Activated naive CD8-positive, alpha-beta T cell (primary cell): Measurements from ENCODE around the gene TSHR.
"Not testable (repeated sequence)": the region's sequence is repeated elsewhere in the genome, so short reads cannot be mapped to it uniquely, and the experiment has no call there.

Experiments
- H3K27ac Mint-ChIP-seq: one replicate; pipeline ENCODE4 v1.8.0; 2021; ENCODE audit warnings: mixed read lengths
- H3K27me3 Mint-ChIP-seq: one replicate; pipeline ENCODE4 v1.8.0; 2021; ENCODE audit warnings: mixed read lengths
- H3K36me3 Mint-ChIP-seq: one replicate; pipeline ENCODE4 v1.8.0; 2021; ENCODE audit warnings: mixed read lengths
- H3K4me1 Mint-ChIP-seq: one replicate; pipeline ENCODE4 v1.8.0; 2021; ENCODE audit warnings: low read depth, mixed read lengths
- H3K4me3 Mint-ChIP-seq: one replicate; pipeline ENCODE4 v1.8.0; 2021; ENCODE audit warnings: mild to moderate bottlenecking, mixed read lengths
- H3K9me3 Mint-ChIP-seq: one replicate; pipeline ENCODE4 v1.8.0; 2021; ENCODE audit warnings: low read depth, mixed read lengths

TSHR gene

DNA sequence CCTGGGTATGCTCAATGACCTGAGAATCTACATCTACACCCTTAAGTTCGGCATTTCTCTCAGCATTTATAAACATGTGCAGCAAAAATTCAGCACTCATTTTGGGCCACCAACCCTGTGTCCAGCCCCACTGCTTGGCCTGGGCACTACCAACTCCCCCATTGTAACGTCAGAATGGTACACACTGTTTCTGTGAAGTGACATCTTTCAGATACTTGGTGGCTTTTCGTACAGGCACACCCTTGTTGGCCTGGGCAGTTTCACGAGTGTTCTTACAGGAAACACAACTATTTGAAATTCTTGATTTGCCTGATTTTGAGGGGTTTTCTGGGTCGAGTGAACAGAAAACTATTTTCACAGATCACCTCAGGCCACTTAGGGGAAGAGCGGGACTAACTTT lies 46.0 kb downstream of the TSHR start:
- Mint-ChIP-seq H3K9me3 (no peaks in the 10 kb centered on the region), H3K27me3 (peaks cover 15% of the 10 kb centered on the region), H3K36me3 (no peaks in the 10 kb centered on the region), H3K27ac (no peak overlapping the region), H3K4me3 (no peak overlapping the region), H3K4me1 (peaks cover under 1% of the 10 kb centered on the region)

- Mint-ChIP-seq H3K4me1 (no peaks in the 10 kb centered on the region), H3K27ac (no peak overlapping the region), H3K36me3 (no peaks in the 10 kb centered on the region), H3K4me3 (no peak overlapping the region), H3K9me3 (no peaks in the 10 kb centered on the region), H3K27me3 (peaks cover 7% of the 10 kb centered on the region)
Observed at GRCh38 chr14:81004575-81004974, 49.2 kb downstream of the TSHR start.

GRCh38 chr14:81005540-81006228 lies 50.3 kb downstream of the TSHR start:
- Mint-ChIP-seq H3K36me3 (no peaks in the 10 kb centered on the region), H3K27me3 (peaks cover 7% of the 10 kb centered on the region), H3K4me3 (no peak overlapping the region), H3K27ac (no peak overlapping the region), H3K4me1 (no peaks in the 10 kb centered on the region), H3K9me3 (no peaks in the 10 kb centered on the region)

DNA sequence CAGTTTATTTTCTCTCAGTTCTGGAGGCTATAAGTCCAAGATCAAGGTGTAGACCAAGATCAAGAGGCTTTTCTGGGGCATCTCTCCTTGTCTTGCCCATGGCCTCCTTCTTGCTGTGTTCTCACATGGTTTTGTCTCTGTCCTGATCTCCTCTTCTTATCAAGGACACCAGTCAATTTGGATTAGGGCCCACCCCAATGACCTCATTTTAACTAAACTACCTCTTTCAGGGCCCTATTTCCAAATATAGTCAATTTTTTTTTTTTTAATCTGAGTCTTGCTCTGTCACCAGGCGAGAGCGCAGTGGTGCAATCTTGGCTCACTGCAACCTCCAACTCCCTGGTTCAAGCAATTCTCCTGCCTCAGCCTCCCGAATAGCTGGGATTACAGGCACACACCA lies 50.8 kb downstream of the TSHR start:
- H3K4me1 Mint-ChIP-seq = no peaks in the 10 kb centered on the region
- no peak overlapping the region for H3K27ac Mint-ChIP-seq
- H3K9me3 Mint-ChIP-seq = no peaks in the 10 kb centered on the region
- peaks cover 7% of the 10 kb centered on the region for H3K27me3 Mint-ChIP-seq
- no peak overlapping the region for H3K4me3 Mint-ChIP-seq
- H3K36me3 Mint-ChIP-seq = no peaks in the 10 kb centered on the region

DNA sequence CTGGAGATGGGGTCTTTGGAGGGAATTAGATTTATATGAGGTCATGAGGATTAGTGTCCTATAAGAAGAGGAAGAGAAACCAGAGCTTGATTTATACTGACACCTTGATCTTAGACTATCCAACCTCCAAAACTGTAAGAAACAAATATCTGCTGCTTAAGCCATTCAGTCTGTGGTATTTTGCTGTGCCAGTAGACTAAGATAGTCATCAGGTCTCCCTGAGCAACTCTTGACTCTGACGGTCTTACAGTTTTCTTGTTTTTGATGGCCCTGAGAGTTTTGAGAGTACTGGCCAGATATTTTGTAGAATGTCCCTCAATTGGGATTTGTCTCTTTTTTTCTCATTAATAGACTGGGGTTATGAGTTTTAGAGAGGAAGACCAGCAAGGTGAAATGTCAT lies 51.7 kb downstream of the TSHR start:
- H3K4me3 Mint-ChIP-seq = no peak overlapping the region
- H3K9me3 Mint-ChIP-seq = no peaks in the 10 kb centered on the region
- no peaks in the 10 kb centered on the region for H3K4me1 Mint-ChIP-seq
- no peak overlapping the region for H3K27ac Mint-ChIP-seq
- H3K36me3 Mint-ChIP-seq = no peaks in the 10 kb centered on the region
- H3K27me3 Mint-ChIP-seq = peaks cover 4% of the 10 kb centered on the region

DNA sequence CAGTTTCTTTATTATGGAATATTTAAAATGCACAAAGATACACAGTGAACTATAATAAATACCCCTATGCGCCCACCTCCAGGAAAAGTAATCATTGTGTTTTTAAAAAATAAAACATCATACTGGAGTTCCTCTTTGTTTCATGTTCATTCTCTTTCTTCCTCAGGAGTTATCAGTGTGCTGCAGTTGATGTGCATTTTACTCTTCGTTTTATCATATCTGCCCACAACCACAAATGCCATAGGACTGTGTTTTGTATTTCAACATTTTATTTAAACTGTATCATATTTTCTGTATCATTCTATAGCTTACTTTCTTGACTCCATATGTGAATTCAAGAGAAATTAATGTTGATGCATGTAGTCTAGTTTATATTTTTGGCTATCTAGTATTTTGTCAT lies 53.9 kb downstream of the TSHR start:
- no peaks in the 10 kb centered on the region for H3K27me3 Mint-ChIP-seq

GRCh38 chr14:81018251-81018650 lies 62.8 kb downstream of the TSHR start:
- no peaks in the 10 kb centered on the region for H3K36me3 Mint-ChIP-seq
- no peak overlapping the region for H3K27ac Mint-ChIP-seq
- no peaks in the 10 kb centered on the region for H3K9me3 Mint-ChIP-seq
- no peak overlapping the region for H3K4me3 Mint-ChIP-seq
- peaks cover 4% of the 10 kb centered on the region for H3K27me3 Mint-ChIP-seq
- no peaks in the 10 kb centered on the region for H3K4me1 Mint-ChIP-seq

More for the DNA sequence above, 53.9 kb downstream of the TSHR start:
- Mint-ChIP-seq H3K36me3 (no peaks in the 10 kb centered on the region), H3K4me1 (no peaks in the 10 kb centered on the region), H3K4me3 (no peak overlapping the region), H3K9me3 (no peaks in the 10 kb centered on the region), H3K27ac (no peak overlapping the region)

- Mint-ChIP-seq H3K36me3 (no peaks in the 10 kb centered on the region), H3K4me3 (no peak overlapping the region), H3K9me3 (no peaks in the 10 kb centered on the region), H3K27me3 (peaks cover 4% of the 10 kb centered on the region), H3K27ac (no peak overlapping the region), H3K4me1 (no peaks in the 10 kb centered on the region)
Observed at GRCh38 chr14:81018684-81019083, 63.3 kb downstream of the TSHR start.

GRCh38 chr14:81019113-81019512 lies 63.7 kb downstream of the TSHR start:
- H3K4me3 Mint-ChIP-seq, H3K9me3 Mint-ChIP-seq, H3K27ac Mint-ChIP-seq, H3K4me1 Mint-ChIP-seq, H3K36me3 Mint-ChIP-seq, H3K27me3 Mint-ChIP-seq: not testable (repeated sequence)

DNA sequence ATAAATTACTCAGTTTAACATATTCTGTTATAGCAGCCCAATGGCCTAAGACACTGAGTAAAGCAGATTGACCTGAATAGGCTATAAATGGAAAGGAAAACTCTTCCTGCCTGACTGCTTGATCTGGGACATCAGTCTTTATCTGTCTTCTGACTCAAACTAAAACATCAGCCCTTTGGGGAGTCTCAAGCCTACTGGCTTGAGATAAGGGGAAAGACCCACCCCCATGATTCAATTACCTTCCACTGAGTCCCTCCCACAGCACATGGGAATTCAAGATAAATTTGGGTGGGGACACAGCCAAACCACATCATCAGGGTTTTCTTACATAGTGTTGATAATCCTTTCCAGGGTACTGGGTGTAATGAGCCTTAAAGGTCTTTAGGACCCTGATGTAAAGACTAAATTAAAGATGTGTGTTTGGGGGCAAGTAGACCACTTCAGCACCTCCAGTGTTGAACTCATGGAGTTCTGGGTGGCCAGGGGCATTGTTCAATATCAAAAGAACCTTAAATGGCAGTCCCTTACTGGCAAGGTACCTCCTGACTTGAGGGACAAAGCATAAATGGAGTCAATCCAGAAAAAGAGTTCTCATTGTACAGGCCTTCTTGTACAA lies 67.8 kb downstream of the TSHR start:
- H3K4me3 Mint-ChIP-seq = no peak overlapping the region
- peaks cover 2% of the 10 kb centered on the region for H3K9me3 Mint-ChIP-seq
- H3K4me1 Mint-ChIP-seq = no peaks in the 10 kb centered on the region
- no peak overlapping the region for H3K27ac Mint-ChIP-seq
- H3K27me3 Mint-ChIP-seq = no peaks in the 10 kb centered on the region
- H3K36me3 Mint-ChIP-seq = no peaks in the 10 kb centered on the region

DNA sequence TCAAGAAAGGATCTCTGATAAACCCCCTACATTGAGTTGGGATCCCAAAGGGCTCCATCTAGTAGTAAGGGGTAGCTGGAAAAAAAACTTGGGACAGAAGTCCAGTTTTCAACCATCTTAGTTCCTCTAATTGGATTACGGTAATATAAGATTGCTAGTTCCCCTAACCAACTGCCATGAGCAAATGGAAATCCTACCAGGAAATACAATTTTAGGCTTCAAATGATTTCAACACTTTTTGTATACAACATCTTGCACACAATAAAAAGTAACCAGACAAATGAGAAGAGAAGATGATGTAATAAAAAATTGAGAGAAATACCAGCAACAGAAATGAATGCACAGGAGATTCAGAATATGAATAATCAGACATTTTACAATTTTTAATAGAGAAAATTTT lies 73.0 kb downstream of the TSHR start:
- Mint-ChIP-seq H3K4me3 (no peak overlapping the region), H3K36me3 (peaks cover 2% of the 10 kb centered on the region), H3K4me1 (peaks cover 10% of the 10 kb centered on the region), H3K27ac (no peak overlapping the region), H3K9me3 (peaks cover 7% of the 10 kb centered on the region), H3K27me3 (peaks cover 1% of the 10 kb centered on the region)

DNA sequence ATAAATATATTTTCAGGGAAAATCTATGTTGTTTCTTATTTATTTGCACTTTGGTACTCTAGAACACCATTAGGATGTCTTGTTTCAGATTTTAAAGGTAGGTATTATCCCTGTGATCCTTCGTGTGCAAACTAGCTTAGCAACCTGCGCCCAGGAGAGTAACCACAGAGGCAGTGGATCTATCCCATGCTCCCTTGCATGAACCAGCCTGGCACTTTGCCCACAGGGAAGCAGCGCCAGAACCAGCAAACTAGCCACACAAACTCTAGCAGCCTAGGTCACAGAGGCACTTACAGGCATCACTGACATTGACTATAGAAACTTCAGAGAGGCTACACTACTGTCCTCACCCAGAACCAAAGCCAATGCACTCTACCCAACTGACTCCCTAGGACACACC lies 76.1 kb downstream of the TSHR start:
- Mint-ChIP-seq H3K4me1 (peaks cover 10% of the 10 kb centered on the region), H3K9me3 (peaks cover 13% of the 10 kb centered on the region), H3K4me3 (no peak overlapping the region), H3K27me3 (peaks cover 3% of the 10 kb centered on the region), H3K27ac (no peak overlapping the region), H3K36me3 (peaks cover 6% of the 10 kb centered on the region)

GRCh38 chr14:81033698-81034240 lies 78.3 kb downstream of the TSHR start:
- Mint-ChIP-seq H3K4me3 (no peak overlapping the region), H3K36me3 (peaks cover 4% of the 10 kb centered on the region), H3K9me3 (peaks cover 6% of the 10 kb centered on the region), H3K27ac (no peak overlapping the region), H3K4me1 (peaks cover 10% of the 10 kb centered on the region), H3K27me3 (peaks cover 4% of the 10 kb centered on the region)

DNA sequence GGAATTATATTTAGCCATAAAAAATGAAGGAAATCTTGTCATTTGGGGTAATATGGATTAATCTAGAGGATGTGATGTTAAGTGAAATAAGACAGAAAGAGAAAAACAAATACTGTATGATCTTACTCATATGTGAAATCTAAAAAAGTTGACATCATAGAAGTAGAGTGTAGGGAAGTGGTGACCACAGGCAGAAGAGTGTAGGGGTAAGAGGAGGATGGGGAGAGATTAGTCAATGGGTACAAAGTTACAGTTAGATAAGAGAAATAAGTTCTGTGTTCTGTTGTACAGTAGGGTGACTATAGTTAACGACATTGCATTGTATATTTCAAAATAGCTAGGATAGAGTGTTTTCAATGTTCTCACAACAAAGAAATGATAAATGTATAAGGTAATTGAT lies 87.0 kb downstream of the TSHR start:
- Mint-ChIP-seq H3K27ac (no peak overlapping the region), H3K9me3 (peaks cover 9% of the 10 kb centered on the region), H3K36me3 (peaks cover 4% of the 10 kb centered on the region), H3K27me3 (peaks cover 2% of the 10 kb centered on the region), H3K4me1 (no peaks in the 10 kb centered on the region), H3K4me3 (no peak overlapping the region)

GRCh38 chr14:81051547-81051946 lies 96.1 kb downstream of the TSHR start:
- H3K4me3 Mint-ChIP-seq = no peak overlapping the region
- H3K27me3 Mint-ChIP-seq = peaks cover 3% of the 10 kb centered on the region
- H3K9me3 Mint-ChIP-seq = peaks cover 26% of the 10 kb centered on the region
- H3K36me3 Mint-ChIP-seq = peaks cover 12% of the 10 kb centered on the region
- no peaks in the 10 kb centered on the region for H3K4me1 Mint-ChIP-seq
- no peak overlapping the region for H3K27ac Mint-ChIP-seq

GRCh38 chr14:81054057-81054456 lies 98.6 kb downstream of the TSHR start:
- peaks cover 26% of the 10 kb centered on the region for H3K9me3 Mint-ChIP-seq
- H3K36me3 Mint-ChIP-seq = peaks cover 12% of the 10 kb centered on the region
- H3K27ac Mint-ChIP-seq, H3K4me3 Mint-ChIP-seq, H3K27me3 Mint-ChIP-seq, H3K4me1 Mint-ChIP-seq: not testable (repeated sequence)
